Esophagus squamous epithelium (tissue), 5 donors: ENCODE measurements around the gene PHEX. TPM values are rescaled to one million over a fixed set of nuclear protein-coding genes. Genes with fewer than 3 reads are reported as not detected.

Experiments
- DNase-seq: peaks from one replicate; lab custom pipeline; 2025; lab: John Stamatoyannopoulos, UW
- H3K27ac ChIP-seq, 4 donors: fragments of 200-600 bp; sonication (generic); one replicate each; pipeline ENCODE4 v1.5.1; 2016 to 2019; ENCODE audit warnings: mild to moderate bottlenecking in 1 of 4
- H3K27me3 ChIP-seq, 4 donors: fragments of 200-600 bp; sonication (generic); 1 replicate in 3 of 4; 2 replicates in 1 of 4; pipeline versions ENCODE4 v1.5.1 to v1.6.0; 2017 to 2021; ENCODE audit warnings: antibody characterized with exemption in 1 of 4
- H3K36me3 ChIP-seq, 3 donors: fragments of 200-600 bp; sonication (generic); one replicate each; pipeline ENCODE4 v1.5.1; 2016 to 2019
- H3K4me1 ChIP-seq, 3 donors: fragments of 200-600 bp; sonication (generic); one replicate each; pipeline ENCODE4 v1.5.1; 2017 to 2019
- H3K4me3 ChIP-seq, 4 donors: fragments of 200-600 bp; sonication (generic); 1 replicate in 3 of 4; 2 replicates in 1 of 4; pipeline ENCODE4 v1.5.1; 2016 to 2019; ENCODE audit warnings: mild to moderate bottlenecking in 2 of 4, moderate library complexity in 1 of 4
- H3K9me3 ChIP-seq, 3 donors: fragments of 200-600 bp; sonication (generic); one replicate each; pipeline ENCODE4 v1.5.1; 2016 to 2019
- CTCF ChIP-seq, 6 experiments: fragments of 450-650 bp in 4 of 6; fragments of 200-600 bp in 2 of 6; sonication (generic) in 2 of 6; IDR thresholded peaks; one replicate each; pipeline ENCODE4 v1.5.1; 2016 to 2019; ENCODE audit warnings: antibody characterized with exemption in 6 of 6, mild to moderate bottlenecking in 4 of 6, moderate library complexity in 4 of 6
- POLR2A ChIP-seq, 4 donors: fragments of 450-650 bp; IDR thresholded peaks; one replicate each; pipeline ENCODE4 v1.6.1; 2017; ENCODE audit warnings: antibody characterized with exemption in 4 of 4, mild to moderate bottlenecking in 4 of 4, moderate library complexity in 3 of 4
- WGBS, 2 donors: methylation state at CpG; one replicate each; pipeline ENCODE4 v1.1.5; 2018; 5-methylcytosine and 5-hydroxymethylcytosine counted together
- intact Hi-C: fragments of 100-400 bp; cut with DNase I; formaldehyde crosslinking; loops from one replicate; pipeline ENCODE4 v1.15.0; 2022
- total RNA-seq, 4 donors: library from RNA; depleted of rRNA; stranded (reverse); fragments of >200 nt; gene quantifications; one replicate each; pipeline ENCODE4 v1.1.0, GENCODE V29; 2016
- donor health status: DM: yes; HTN: yes; CAD: no.

The PHEX gene
- total RNA-seq, 4 donors from 2014 or later: 0.04 to 0.73 (median 0.31) TPM

- Histone ChIP-seq H3K9me3 (no peaks in the 10 kb centered on the region), H3K27ac (no peak overlapping the region), H3K4me1 (no peaks in the 10 kb centered on the region), H3K36me3 (no peaks in the 10 kb centered on the region), H3K4me3 (no peak overlapping the region), H3K27me3 (no peaks in the 10 kb centered on the region)
- no peak for DNase-seq
- TF ChIP-seq CTCF (IDR thresholded peaks at IDR 0.05) (no peak), POLR2A (IDR thresholded peaks at IDR 0.05) (no peak)
- intact Hi-C loops: no loop called here
- WGBS, 2 donors: 82 to 86% methylated on average over 5 to 7 of the region's 7 CpGs
These were observed 6.4 kb upstream of the PHEX start for GRCh38 chrX:22025751-22026150.

- Histone ChIP-seq H3K4me3 (no peak overlapping the region), H3K4me1 (no peaks in the 10 kb centered on the region), H3K27me3 (no peaks in the 10 kb centered on the region), H3K27ac (no peak overlapping the region), H3K9me3 (no peaks in the 10 kb centered on the region), H3K36me3 (no peaks in the 10 kb centered on the region)
- no peak for DNase-seq
- WGBS, 2 donors: 66 to 89% methylated on average over 3 to 4 of the region's 4 CpGs
- intact Hi-C loops: no loop called here
- TF ChIP-seq POLR2A (IDR thresholded peaks at IDR 0.05): no peak
- TF ChIP-seq CTCF (IDR thresholded peaks at IDR 0.05): no peak
These were observed 5.4 kb upstream of the PHEX start for GRCh38 chrX:22026731-22027130.

- 65 to 67% methylated on average over 5 to 6 of the region's 6 CpGs for WGBS, 2 donors
- Histone ChIP-seq H3K4me1 (no peaks in the 10 kb centered on the region), H3K9me3 (no peaks in the 10 kb centered on the region), H3K27ac (no peak overlapping the region), H3K4me3 (no peak overlapping the region), H3K36me3 (no peaks in the 10 kb centered on the region), H3K27me3 (no peaks in the 10 kb centered on the region)
- no peak for TF ChIP-seq CTCF (IDR thresholded peaks at IDR 0.05)
- TF ChIP-seq POLR2A (IDR thresholded peaks at IDR 0.05): no peak
- intact Hi-C loops: no loop called here
- DNase-seq: no peak
These were observed 381 bp downstream of the PHEX start for GRCh38 chrX:22032506-22032905.

- H3K36me3 ChIP-seq: no peaks in the 10 kb centered on the region
- WGBS, 2 donors: 62 to 66% methylated on average over 5 of the region's 5 CpGs
- no peaks in the 10 kb centered on the region for H3K9me3 ChIP-seq
- intact Hi-C loops: no loop called here
- no peak overlapping the region for H3K27ac ChIP-seq
- no peaks in the 10 kb centered on the region for H3K27me3 ChIP-seq
- TF ChIP-seq CTCF (IDR thresholded peaks at IDR 0.05) (no peak), POLR2A (IDR thresholded peaks at IDR 0.05) (no peak)
- no peak for DNase-seq
- H3K4me1 ChIP-seq: no peaks in the 10 kb centered on the region
- no peak overlapping the region for H3K4me3 ChIP-seq
These were observed 1.7 kb downstream of the PHEX start for GRCh38 chrX:22033818-22034217.

GRCh38 chrX:22035236-22035635, 3.1 kb downstream of the PHEX start:
- Histone ChIP-seq H3K36me3 (no peaks in the 10 kb centered on the region), H3K27ac (no peak overlapping the region), H3K4me1 (no peaks in the 10 kb centered on the region), H3K4me3 (no peak overlapping the region), H3K27me3 (no peaks in the 10 kb centered on the region), H3K9me3 (no peaks in the 10 kb centered on the region)
- no peak for DNase-seq
- TF ChIP-seq POLR2A (IDR thresholded peaks at IDR 0.05): no peak
- TF ChIP-seq CTCF (IDR thresholded peaks at IDR 0.05): no peak
- WGBS, 2 donors: 25 to 57% methylated on average over 1 of the region's 1 CpG
- intact Hi-C loops: no loop called here
